NCI-H187 treated with DMSO at 0.1 percent for 48 hours (cell line): ENCODE data around the gene HOXD13.

Experiments used
- DNase-seq: peaks from one replicate; lab custom pipeline; 2025; lab: John Stamatoyannopoulos, UW

HOXD13 gene

DNA sequence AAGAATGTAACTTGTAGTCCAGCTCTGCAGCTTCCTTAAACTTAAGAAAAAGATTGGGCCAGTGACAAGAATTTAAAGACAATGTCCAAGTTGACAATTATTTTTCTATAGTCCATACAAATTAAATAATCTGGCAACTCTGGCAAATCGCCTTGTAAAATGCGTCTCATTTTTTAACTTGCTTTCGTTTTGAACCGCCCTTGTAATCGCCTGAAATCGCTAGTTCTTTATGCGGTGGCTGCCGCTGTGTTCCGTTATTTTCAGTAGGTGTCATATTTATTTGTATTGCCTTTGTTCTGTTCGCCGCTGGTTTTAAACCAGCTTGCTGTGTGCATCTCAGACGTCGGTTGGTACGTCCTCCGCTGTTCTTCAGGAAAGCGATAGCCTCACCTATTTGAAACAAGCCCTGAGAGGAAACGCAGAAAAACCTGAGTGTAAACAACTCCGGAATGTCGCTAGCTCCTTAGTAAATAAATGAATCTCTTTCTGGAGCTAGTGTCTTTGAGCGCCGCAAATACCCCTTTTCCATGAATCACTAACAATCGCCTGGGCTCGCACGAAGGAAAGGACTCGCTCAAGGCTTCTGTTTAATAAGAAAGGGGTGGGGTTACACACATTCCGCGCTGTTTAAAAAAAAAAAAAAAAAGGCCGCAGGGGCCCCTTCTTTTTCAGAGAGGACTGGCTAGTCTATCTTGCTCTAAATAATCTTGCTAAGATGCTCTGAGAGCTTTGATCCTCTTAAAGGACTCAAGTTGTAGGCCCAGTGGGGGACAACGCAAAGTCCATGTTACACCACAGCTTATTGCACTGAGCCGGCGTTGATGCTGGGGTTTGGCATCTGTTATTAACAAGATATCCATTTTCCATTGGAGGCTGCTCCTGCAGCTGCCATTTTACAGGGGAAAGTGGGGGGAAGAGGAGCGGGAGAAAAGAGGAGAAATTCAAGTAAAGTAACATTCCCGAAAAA lies 40.0 kb downstream of the HOXD13 start:
- DNase-seq = no peak

DNA sequence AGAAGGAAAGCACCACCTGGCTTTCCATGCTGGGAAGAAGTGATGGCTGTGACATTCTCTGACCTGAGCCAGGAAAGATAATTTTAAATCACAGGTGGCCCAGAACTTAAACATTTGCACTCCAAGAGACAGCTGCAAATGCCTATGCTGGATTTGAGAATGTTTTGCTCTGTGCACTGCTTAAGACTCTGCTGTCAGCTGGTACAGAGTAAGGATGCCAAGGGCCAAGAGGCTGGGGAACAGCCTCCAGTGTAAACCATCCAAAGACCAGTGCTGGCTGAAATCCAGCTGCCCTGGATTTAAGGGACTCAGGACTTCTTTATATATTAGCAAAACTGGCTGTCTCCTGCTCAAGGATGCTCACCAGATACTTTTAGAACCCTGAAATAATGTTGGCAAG lies 40.9 kb downstream of the HOXD13 start:
- no peak for DNase-seq

DNA sequence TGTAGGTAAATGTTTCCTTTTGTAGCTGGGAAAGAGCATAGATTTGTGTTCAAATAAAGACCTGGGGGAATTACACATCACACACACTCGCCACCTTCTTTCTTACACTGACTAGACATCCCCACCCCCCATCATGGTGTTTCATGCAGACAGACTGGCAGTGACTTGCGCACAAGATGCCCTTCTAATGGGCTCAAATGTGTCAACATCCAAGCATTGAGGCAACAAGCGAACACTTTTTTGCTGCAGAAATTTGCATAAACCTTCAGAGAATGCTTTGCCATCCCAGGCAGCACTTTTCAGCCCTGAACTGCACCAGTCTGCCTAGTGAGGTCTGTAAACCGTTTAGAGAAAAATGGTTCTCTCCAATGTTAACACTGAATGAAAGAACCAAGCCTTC lies 41.5 kb downstream of the HOXD13 start:
- DNase-seq = no peak

DNA sequence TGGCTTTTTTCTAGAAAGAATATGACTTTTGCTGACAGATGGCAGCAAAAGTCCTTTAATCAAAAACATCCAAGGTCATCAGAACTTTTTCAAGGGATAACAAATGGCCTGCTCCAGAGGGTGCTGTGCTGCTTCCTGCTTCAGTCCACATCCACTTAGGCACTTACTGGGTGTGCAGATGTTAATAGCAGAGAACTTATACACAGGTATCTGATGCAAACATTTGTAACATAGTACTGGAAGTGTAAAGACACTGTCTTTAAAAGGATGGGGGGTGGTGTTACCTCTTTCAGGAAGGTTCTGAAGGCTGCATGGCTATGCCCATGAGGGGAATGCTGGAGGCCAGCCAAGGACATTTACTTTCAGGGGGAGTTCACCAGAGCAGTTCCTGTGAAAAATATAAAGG lies 42.5 kb downstream of the HOXD13 start:
- DNase-seq = no peak

DNA sequence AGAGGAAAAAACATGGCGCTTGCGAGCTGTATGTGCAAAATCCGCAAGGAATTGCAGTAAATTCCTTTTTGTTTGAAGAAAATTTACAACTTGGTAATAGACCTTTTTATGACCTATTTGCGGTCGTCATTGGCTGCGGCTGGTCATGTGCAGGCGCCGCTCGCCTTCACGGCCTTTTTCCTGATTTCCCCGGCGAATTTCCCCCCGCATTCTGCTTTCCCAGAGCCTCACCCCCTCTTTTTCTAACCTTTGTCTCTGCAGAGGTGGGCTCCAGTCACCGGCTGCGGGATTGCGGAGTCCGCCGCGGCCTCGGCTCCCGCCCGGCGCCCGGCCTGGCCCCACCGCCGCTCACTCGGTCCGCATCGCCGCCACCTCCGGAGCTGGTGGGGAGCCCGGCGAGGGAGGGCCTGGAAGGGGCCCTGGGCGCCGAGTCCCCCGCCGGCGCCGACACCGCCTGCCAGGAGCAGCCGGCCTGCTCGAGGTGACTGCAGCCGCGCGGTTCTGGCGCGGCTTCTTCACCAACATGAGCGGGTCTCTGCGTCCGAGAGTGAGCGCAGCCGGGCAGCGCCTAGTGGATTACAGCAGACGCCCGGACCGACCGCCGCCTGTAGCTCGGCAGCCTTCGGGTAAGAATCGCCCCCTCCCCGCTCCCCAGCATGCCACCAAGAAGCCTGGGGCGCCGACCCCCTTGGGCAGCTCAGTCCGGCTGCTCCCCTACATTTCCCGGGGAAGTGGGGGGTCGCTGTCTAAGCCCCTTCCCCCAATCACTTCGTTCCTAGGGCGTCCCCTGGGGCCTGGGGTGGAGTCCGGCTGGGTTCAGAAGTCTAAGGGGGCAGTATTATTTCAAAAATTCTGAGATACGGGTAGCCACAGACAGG lies 44.1 kb downstream of the HOXD13 start:
- no peak for DNase-seq

DNA sequence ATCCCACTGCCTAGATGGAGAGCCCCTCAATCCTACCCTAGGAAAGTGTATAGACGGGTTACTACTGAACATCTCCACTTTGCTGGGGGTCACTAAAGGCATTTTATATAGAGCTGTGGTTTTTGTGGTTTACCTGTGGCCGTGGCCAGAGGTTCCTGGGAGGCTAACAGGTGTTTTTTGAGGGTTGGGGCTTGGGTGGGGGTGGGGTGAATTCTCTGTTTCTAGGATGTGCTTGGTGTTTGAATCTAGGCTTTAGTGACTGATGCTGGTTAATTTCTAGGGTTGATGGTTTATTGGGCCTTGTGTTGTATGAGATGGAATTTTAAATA lies 44.7 kb downstream of the HOXD13 start:
- no peak for DNase-seq

DNA sequence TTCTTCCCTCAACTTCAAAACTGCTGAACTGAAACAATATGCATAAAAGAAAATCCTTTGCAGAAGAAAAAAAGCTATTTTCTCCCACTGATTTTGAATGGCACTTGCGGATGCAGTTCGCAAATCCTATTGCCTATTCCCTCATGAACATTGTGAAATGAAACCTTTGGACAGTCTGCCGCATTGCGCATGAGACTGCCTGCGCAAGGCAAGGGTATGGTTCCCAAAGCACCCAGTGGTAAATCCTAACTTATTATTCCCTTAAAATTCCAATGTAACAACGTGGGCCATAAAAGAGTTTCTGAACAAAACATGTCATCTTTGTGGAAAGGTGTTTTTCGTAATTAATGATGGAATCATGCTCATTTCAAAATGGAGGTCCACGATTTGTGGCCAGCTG lies 45.4 kb downstream of the HOXD13 start:
- no peak for DNase-seq

DNA sequence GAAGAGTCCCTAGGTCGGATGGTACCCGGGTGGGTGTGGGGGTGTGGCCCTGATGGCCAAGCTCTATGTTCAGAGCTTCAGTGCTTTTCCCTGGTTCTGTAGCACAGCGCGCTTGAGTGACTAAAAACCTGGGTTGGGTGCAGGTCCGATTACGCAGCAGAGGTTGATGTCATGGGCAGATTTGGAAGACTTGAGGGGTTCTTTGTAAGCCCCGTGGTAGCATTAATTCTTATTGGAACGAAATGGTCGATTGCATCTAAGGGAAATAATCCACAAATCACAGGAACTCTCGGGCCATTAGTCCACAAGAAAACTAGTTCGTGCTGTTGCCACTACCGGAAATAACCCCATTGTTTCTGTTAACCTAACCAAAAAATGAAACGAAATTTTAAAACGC lies 46.0 kb downstream of the HOXD13 start:
- no peak for DNase-seq

DNA sequence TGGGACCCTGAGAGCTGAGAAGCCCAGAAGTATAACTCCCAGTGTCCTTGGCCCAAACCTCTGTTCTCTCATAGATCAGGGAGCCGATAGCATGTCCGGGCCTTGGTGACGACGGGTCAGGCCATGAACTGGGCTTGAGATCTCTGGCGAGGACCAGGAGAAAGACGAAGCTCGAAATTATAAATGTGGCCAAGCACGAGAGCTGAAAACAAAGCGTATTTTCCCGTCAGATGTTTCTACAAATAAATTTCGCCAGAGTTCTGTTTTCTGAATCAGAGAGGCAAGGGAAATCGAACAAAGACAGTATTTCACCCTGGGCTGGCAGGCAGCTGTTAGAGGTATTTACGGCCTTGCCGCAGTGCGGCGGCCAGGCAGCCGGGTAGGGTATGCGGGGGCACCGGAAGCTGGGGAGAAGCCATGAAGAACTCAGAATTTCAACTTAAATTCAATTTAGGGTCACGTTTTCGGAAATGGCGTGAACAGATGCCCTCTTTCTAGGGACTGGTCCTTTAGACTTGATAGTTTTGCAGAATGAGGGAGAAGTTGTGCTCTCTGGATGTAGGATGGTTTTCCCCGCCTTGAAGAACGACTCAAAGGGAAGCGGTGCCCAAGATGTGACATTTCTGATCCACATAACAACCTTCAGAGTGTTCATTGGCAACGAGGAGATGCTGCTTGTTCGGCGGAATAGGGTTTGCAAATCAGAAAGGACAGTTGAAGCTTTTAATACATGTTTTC lies 46.6 kb downstream of the HOXD13 start:
- DNase-seq = no peak

DNA sequence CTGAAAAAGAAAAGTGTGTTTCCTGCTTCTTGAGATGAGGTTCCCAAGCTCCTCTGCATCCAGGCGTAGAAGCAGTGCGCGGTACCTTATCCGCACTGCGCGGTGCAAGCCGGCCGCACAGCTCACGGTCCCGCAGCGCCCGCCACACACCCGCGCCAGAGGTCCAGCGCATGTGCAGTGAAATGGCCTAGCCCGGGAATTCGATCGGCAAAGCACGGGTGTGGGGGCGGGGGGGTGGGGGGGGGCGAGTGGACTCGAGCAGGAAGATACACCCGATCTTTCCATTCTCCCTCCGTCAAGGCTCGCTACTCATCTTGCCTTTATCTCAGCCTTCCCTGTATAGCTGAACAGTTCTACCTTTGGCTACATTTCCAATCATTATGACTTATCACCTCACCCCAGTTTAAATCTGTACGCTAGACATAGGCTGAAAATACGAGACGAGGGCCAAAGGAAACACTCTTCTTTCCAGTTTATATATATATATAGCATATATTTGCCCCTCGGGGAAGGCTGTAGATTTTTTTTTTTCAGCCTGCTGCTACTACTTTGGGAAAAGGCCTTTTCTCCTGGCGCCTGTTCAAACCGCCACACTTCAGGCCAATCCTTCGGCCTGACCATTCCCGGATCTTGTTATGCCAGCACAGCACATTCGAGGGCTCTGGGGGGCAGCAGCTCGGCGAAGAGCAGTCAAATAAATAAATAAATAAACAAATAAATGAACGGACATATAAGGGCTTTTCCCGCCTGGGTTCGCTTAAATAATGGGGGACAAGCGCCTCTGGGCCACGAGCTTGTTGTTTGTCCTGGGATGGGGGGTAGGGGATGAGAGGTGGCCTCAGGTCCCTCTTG lies 47.4 kb downstream of the HOXD13 start:
- DNase-seq = no peak

DNA sequence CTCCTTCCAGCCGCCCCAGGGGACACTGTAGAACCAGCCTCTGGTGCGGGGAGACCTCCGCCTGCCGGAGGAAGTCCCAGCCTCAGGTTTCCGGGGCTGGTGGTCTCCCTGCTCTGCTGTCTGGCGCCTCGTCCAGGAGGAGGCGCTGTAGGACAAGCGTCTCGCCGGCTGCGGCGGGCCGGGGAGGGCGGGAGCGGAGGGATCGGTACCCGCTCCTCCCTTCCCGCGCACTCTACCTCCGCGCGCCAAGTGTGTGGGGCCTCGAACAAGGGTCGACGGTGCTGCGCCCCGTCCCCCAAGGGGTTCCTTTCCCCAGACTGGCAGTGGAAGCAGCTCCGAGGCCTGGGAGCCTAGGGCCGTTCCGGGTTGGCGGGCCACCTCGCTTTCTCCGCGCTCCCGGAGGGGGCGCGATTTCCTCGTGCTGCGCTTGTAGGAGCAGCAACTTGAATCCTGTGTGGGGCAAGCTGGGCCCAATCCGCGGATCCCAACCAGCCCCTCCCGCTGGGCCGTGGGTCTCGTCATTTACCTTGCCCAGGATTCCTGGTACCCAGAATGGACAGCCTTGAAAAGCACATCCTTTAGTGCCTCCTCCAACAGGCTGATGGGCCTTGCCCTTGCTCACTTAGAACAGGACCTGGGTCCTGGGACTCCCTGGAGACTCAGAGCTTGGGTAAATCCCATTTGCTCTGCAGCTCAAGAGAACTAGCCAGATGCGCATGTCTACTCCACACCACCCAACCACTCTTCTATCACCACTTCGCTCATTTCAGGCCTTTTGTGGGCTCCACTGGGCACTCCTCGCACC lies 48.2 kb downstream of the HOXD13 start:
- no peak for DNase-seq

DNA sequence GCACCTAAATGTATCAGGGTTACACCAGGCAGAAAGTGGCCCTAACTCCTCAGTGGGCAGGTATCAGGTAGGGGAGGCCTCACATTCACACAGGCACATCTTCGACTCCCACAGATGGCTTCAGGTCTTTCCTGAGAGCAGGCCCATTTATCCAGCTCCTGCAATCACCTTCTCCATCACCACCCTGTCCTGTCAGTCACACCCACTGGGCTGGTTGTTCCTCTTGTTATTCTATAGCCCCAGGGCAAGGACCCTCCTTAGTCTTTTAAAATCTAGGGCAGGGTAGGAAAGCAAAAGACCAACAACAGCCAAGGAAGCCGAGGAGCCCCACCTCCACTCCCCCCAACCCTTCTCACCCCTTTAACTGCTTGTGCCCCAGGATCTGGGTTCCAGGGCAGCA lies 49.8 kb downstream of the HOXD13 start:
- no peak for DNase-seq
